Epithelial cell of proximal tubule (primary cell): ENCODE data around the gene KDSR. TPM values are rescaled to one million over a fixed set of nuclear protein-coding genes. Genes with fewer than 3 reads are reported as not detected.

ENCODE experiments used
- DNase-seq: peaks from one replicate; pipeline ENCODE4 v3.0.0-alpha.2; 2011; ENCODE audit warnings: low read depth
- H3K4me3 ChIP-seq: 2 replicates; pipeline ENCODE4 v1.5.1; 2011; ENCODE audit warnings: low read depth, mild to moderate bottlenecking, low read length
- total RNA-seq: library from RNA; depleted of rRNA; stranded (reverse); fragments of >200 nt; gene quantifications from 2 replicates; pipeline ENCODE4 v1.2.3, GENCODE V29; 2015
- TF ChIP-seq, protein P1 (sequence below): conservative IDR thresholded peaks from 2 replicates; pipeline ENCODE4 v1.5.1; 2012; ENCODE audit warnings: low read depth, mild to moderate bottlenecking, low read length

The KDSR gene
- total RNA-seq, 1 donor from 2014 or later, result 25.4 TPM

DNA sequence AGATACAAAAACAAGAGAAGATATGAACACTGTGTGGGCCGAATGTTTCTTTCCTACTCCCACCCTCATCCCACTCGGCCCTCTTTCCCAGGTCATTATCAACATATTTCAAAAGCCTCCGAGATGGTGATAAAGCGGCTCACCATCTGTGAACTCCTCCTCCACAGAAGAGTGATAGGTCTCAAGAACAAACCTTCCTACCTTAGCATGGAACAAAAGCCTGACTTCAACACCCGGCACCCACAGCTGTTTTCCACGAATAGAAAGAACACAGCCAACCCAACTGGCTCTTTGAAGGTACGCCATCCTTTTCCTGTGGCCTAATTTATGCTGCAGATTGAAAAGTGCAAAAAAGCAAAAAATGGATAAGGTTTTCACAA, 76.2 kb downstream of the KDSR start:
- no peak for DNase-seq
- H3K4me3 ChIP-seq, result no peak overlapping the region
- TF ChIP-seq, protein P1, sequence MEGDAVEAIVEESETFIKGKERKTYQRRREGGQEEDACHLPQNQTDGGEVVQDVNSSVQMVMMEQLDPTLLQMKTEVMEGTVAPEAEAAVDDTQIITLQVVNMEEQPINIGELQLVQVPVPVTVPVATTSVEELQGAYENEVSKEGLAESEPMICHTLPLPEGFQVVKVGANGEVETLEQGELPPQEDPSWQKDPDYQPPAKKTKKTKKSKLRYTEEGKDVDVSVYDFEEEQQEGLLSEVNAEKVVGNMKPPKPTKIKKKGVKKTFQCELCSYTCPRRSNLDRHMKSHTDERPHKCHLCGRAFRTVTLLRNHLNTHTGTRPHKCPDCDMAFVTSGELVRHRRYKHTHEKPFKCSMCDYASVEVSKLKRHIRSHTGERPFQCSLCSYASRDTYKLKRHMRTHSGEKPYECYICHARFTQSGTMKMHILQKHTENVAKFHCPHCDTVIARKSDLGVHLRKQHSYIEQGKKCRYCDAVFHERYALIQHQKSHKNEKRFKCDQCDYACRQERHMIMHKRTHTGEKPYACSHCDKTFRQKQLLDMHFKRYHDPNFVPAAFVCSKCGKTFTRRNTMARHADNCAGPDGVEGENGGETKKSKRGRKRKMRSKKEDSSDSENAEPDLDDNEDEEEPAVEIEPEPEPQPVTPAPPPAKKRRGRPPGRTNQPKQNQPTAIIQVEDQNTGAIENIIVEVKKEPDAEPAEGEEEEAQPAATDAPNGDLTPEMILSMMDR, result no peak

GRCh38 chr18:63290166-63290820, 76.7 kb downstream of the KDSR start:
- H3K4me3 ChIP-seq, result no peak overlapping the region
- TF ChIP-seq, protein P1, result no peak
- no peak for DNase-seq

GRCh38 chr18:63288311-63288710, 78.7 kb downstream of the KDSR start:
- no peak overlapping the region for H3K4me3 ChIP-seq
- no peak for DNase-seq
- TF ChIP-seq, protein P1, result no peak

DNA sequence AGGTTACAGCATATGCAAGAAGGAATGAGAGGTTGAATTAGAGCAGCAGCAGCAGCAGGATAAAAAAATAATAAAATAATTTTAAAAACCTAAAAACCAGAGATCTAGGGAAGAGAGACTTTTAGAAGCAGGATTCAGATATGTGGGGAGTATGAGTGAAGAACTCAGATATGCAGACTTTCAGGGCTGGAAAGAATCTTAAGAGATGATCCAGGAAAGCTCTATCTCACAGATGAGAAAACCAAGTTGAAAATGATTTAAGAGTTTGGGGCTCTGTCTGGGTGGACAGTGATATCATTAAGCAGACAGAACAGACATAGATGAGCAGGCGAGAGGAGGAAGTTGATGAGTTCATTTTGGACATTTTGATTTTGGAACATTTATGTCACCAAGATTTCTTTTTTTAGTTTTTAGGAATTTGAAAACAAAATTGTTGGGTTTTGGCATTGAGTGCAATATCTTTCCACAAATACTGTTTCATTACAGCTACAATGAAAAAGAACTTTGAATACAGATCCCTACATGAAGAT, 79.2 kb downstream of the KDSR start:
- TF ChIP-seq, protein P1, result no peak
- no peak for DNase-seq

GRCh38 chr18:63286926-63287325, 80.1 kb downstream of the KDSR start:
- TF ChIP-seq, protein P1, result no peak

More for the DNA sequence above, 79.2 kb downstream of the KDSR start:
- H3K4me3 ChIP-seq, result no peak overlapping the region

GRCh38 chr18:63284827-63285733, 81.9 kb downstream of the KDSR start:
- DNase-seq, result no peak
- no peak overlapping the region for H3K4me3 ChIP-seq
- TF ChIP-seq, protein P1, result no peak

More at GRCh38 chr18:63286926-63287325, 80.1 kb downstream of the KDSR start:
- no peak for DNase-seq
- H3K4me3 ChIP-seq, result no peak overlapping the region
